HCT116 (cell line): Measurements from ENCODE around the gene CLCF1. TPM values are rescaled to one million over a fixed set of nuclear protein-coding genes. Genes with fewer than 3 reads are reported as not detected.

ENCODE experiments used
- ATAC-seq: fragments of 200-7000 bp; cut with Tn5 transposase; 2 replicates; pipeline ENCODE4 v1.9.1; 2020; ENCODE audit warnings: mild to moderate bottlenecking, moderate library complexity
- BruUV-seq: library from RNA; stranded (reverse); fragments of 400-500 nt; replicated peaks from 2 replicates; lab custom pipeline; 2021; lab: Mats Ljungman, UMichigan
- CTCF ChIA-PET: fragments of 300-600 bp; sonication (Branson Sonifier 250); formaldehyde crosslinking; loops from one replicate; lab custom pipeline; 2021; ENCODE audit warnings: antibody characterized with exemption; lab: Charles Lee
- POLR2A ChIA-PET: fragments of 300-600, 350-600 bp; sonication (Branson Sonifier 250); formaldehyde crosslinking; loops from one replicate; lab custom pipeline; 2021; ENCODE audit warnings: antibody characterized with exemption; lab: Charles Lee
- RAD21 ChIA-PET, 2 experiments: fragments of 300-600 bp; sonication (Branson Sonifier 250); formaldehyde crosslinking; loops; one replicate each; lab custom pipeline; 2023; ENCODE audit warnings: low total read pairs in 2 of 2; ENCODE audit not compliant: uncharacterized antibody in 2 of 2, unreplicated experiment in 2 of 2, low non-redundant PET in 1 of 2; lab: Charles Lee
- DNase-seq: peaks from one replicate; pipeline ENCODE4 v3.0.0-alpha.2; 2010; ENCODE audit warnings: low read depth, low spot score
- H2AFZ ChIP-seq: fragments of 200-600 bp; shearing (Covaris generic), sonication (generic); 2 replicates; pipeline ENCODE4 v1.6.1; 2017; ENCODE audit warnings: low read depth, mixed run types, mixed read lengths, antibody characterized with exemption, low read length; ENCODE audit not compliant: poor library complexity, severe bottlenecking
- H3K27ac ChIP-seq: 2 replicates; pipeline ENCODE4 v1.5.1; 2012; ENCODE audit warnings: low read depth, low read length
- H3K27me3 ChIP-seq: fragments of 200-600 bp; sonication (generic); 2 replicates; pipeline ENCODE4 v1.6.1; 2016; ENCODE audit warnings: mixed run types, low read length, mixed read lengths; ENCODE audit not compliant: insufficient read depth
- H3K36me3 ChIP-seq, 2 experiments: fragments of 200-500 bp in 1 of 2; fragments of 200-600 bp in 1 of 2; sonication (Bioruptor generic) in 1 of 2; sonication (generic) in 1 of 2; 2 replicates each; pipeline versions ENCODE4 v1.5.1 to v1.6.1; 2014 to 2016; ENCODE audit warnings: low read length in 2 of 2, inconsistent platforms in 1 of 2, mixed read lengths in 1 of 2, mixed run types in 1 of 2; ENCODE audit not compliant: insufficient read depth in 2 of 2, control insufficient read depth in 1 of 2
- H3K4me1 ChIP-seq, 2 experiments: fragments of 200-600 bp in 1 of 2; sonication (generic) in 1 of 2; 2 replicates each; pipeline versions ENCODE4 v1.5.1 to v1.6.1; 2012 to 2017; ENCODE audit warnings: low read length in 2 of 2, inconsistent platforms in 1 of 2, mild to moderate bottlenecking in 1 of 2, mixed read lengths in 1 of 2, mixed run types in 1 of 2, moderate library complexity in 1 of 2; ENCODE audit not compliant: insufficient read depth in 2 of 2, control insufficient read depth in 1 of 2
- H3K4me2 ChIP-seq: fragments of 200-600 bp; sonication (generic); 2 replicates; pipeline ENCODE4 v1.6.1; 2017; ENCODE audit warnings: mixed run types, low read length, mixed read lengths
- H3K4me3 ChIP-seq, 2 experiments: fragments of 200-600 bp in 1 of 2; sonication (generic) in 1 of 2; replicated peaks in 1 of 2; 2 replicates each; pipeline ENCODE4 v1.5.1; 2011 to 2016; ENCODE audit warnings: low read length in 2 of 2, control low read depth in 1 of 2, low read depth in 1 of 2, mild to moderate bottlenecking in 1 of 2, mixed read lengths in 1 of 2, mixed run types in 1 of 2
- H3K79me2 ChIP-seq: fragments of 200-600 bp; sonication (generic); 2 replicates; pipeline ENCODE4 v1.6.1; 2017; ENCODE audit warnings: mild to moderate bottlenecking, mixed run types, low read length, moderate library complexity, mixed read lengths; ENCODE audit not compliant: insufficient read depth
- H3K9ac ChIP-seq: fragments of 200-600 bp; sonication (generic); 2 replicates; pipeline ENCODE4 v1.6.1; 2016; ENCODE audit warnings: low read length, mixed read lengths
- H3K9me2 ChIP-seq: fragments of 200-600 bp; sonication (generic), shearing (Covaris generic); 2 replicates; pipeline ENCODE4 v1.6.1; 2017; ENCODE audit warnings: mixed run types, mild to moderate bottlenecking, moderate library complexity; ENCODE audit not compliant: insufficient read depth
- H3K9me3 ChIP-seq, 2 experiments: fragments of 200-500 bp in 1 of 2; fragments of 200-600 bp in 1 of 2; sonication (Bioruptor generic) in 1 of 2; sonication (generic) in 1 of 2; 2 replicates each; pipeline ENCODE4 v1.6.1; 2014 to 2017; ENCODE audit warnings: low read length in 2 of 2, mixed read lengths in 2 of 2, inconsistent platforms in 1 of 2, low read depth in 1 of 2, mild to moderate bottlenecking in 1 of 2, mixed run types in 1 of 2, moderate library complexity in 1 of 2; ENCODE audit not compliant: control insufficient read depth in 1 of 2, insufficient read depth in 1 of 2
- H4K20me1 ChIP-seq: fragments of 200-600 bp; sonication (generic), shearing (Covaris generic); 2 replicates; pipeline ENCODE4 v1.6.1; 2017; ENCODE audit warnings: mixed run types, mild to moderate bottlenecking, moderate library complexity; ENCODE audit not compliant: insufficient read depth
- CBX3 ChIP-seq: IDR thresholded peaks from 2 replicates; pipeline ENCODE4 v1.6.1; 2012; ENCODE audit warnings: low read depth
- CEBPB ChIP-seq: IDR thresholded peaks from 2 replicates; pipeline ENCODE4 v1.6.1; 2012; ENCODE audit warnings: low read depth
- EZH2phosphoT487 ChIP-seq: fragments of 200-600 bp; IDR thresholded peaks from 2 replicates; pipeline ENCODE4 v1.6.1; 2018; ENCODE audit warnings: antibody characterized with exemption, borderline replicate concordance
- FOSL1 ChIP-seq: IDR thresholded peaks from 2 replicates; pipeline ENCODE4 v1.6.1; 2012; ENCODE audit warnings: low read depth
- JUND ChIP-seq: IDR thresholded peaks from 2 replicates; pipeline ENCODE4 v1.6.1; 2012
- POLR2A ChIP-seq: IDR thresholded peaks from 2 replicates; pipeline ENCODE4 v1.7.0; 2011; ENCODE audit warnings: borderline replicate concordance; ENCODE audit not compliant: insufficient read depth, insufficient read length; ENCODE audit errors: extremely low read depth
- POLR2AphosphoS5 ChIP-seq: IDR thresholded peaks from 2 replicates; pipeline ENCODE4 v1.6.1; 2011; ENCODE audit warnings: mild to moderate bottlenecking, low read depth, low read length, moderate library complexity
- RAD21 ChIP-seq: IDR thresholded peaks from 2 replicates; pipeline ENCODE4 v1.6.1; 2012; ENCODE audit warnings: low read depth, mild to moderate bottlenecking
- SIN3A ChIP-seq: IDR thresholded peaks from 2 replicates; pipeline ENCODE4 v1.6.1; 2012; ENCODE audit warnings: low read depth
- SP1 ChIP-seq: IDR thresholded peaks from 2 replicates; pipeline ENCODE4 v1.6.1; 2012; ENCODE audit warnings: low read depth
- TCF7L2 ChIP-seq: IDR thresholded peaks from 2 replicates; pipeline ENCODE4 v1.7.0; 2011; ENCODE audit warnings: borderline replicate concordance, inconsistent platforms; ENCODE audit not compliant: insufficient read depth, insufficient read length; ENCODE audit errors: extremely low read depth
- YY1 ChIP-seq: IDR thresholded peaks from 2 replicates; pipeline ENCODE4 v1.6.1; 2011; ENCODE audit warnings: low read length, low read depth, moderate library complexity, mild to moderate bottlenecking; ENCODE audit not compliant: insufficient replicate concordance; ENCODE audit errors: extremely low read depth
- intact Hi-C: fragments of 100-400 bp; cut with micrococcal nuclease; formaldehyde crosslinking; loops from 2 replicates; pipeline ENCODE4 v1.10.0; 2022
- total RNA-seq: library from RNA; stranded (reverse); gene quantifications from one replicate; pipeline ENCODE4 v1.2.1, GENCODE V29; 2021; ENCODE audit not compliant: unreplicated experiment
- TF ChIP-seq, protein P1 (sequence below): IDR thresholded peaks from 2 replicates; pipeline ENCODE4 v1.6.1; 2012
- TF ChIP-seq, protein P2 (sequence below), 3 experiments: fragments of 200-600 bp in 1 of 3; sonication (generic) in 1 of 3; IDR thresholded peaks in 2 of 3; conservative IDR thresholded peaks in 1 of 3; 2 replicates each; pipeline ENCODE4 v1.5.1; 2012 to 2017; ENCODE audit warnings: low read depth in 2 of 3, low read length in 2 of 3, antibody characterized with exemption in 1 of 3, borderline replicate concordance in 1 of 3, control low read depth in 1 of 3, mild to moderate bottlenecking in 1 of 3, mixed read lengths in 1 of 3, mixed run types in 1 of 3, moderate library complexity in 1 of 3; ENCODE audit not compliant: insufficient read depth in 1 of 3
- TF ChIP-seq, protein P3 (sequence below): IDR thresholded peaks from 2 replicates; pipeline ENCODE4 v1.6.1; 2011; ENCODE audit warnings: mild to moderate bottlenecking, low read length, moderate library complexity; ENCODE audit not compliant: insufficient replicate concordance; ENCODE audit errors: extremely low read depth
- TF ChIP-seq, protein P4 (sequence below): IDR thresholded peaks from 2 replicates; pipeline ENCODE4 v1.6.1; 2012
- TF ChIP-seq, protein P5 (sequence below): IDR thresholded peaks from 2 replicates; pipeline ENCODE4 v1.6.1; 2012; ENCODE audit warnings: low read depth

The CLCF1 gene
- total RNA-seq, 1 experiment from 2014 or later = 12.2 TPM

DNA sequence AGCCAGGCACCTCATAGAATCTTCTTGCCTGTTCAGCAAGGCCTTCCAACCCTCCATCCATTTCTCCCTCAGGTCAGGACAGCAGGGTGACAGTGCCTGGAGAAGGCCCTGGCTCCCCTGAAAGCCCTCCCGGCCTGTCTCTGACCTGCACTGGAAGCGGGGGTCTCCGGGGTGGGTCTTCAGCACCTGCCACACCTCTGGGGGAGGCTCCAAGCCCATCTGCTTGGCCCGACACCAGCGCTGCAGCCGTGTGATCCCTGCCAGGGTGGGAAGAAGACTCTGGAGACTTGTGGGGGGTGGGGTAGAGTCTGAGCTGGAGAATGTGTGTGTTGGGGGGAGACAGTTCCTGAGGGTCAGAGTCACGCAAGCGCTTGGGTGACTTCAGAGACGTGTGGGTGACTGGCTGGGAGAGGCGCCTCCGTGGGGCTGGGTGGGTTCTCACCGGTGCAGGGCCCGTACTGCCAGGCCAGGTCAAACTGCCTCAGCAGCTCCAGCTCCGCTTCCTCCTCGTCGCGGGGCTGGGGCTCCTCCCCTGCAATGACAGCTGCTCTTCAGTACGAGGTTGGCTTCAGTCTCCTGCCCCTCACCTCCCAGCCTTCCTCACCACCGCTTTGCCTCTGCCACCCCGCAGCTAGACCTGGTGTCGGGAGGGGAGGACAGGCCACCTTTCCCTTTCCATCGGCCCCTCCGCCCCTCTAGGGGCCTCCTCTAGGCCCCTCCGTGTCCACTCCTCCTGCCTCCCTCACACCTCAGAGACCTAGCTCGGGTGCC, 20.7 kb downstream of the CLCF1 start:
- Histone ChIP-seq H3K4me3 (peak overlapping the region; percentile 79 to 86), H3K27me3 (no peaks in the 10 kb centered on the region), H3K9me3 (no peaks in the 10 kb centered on the region), H4K20me1 (no peaks in the 10 kb centered on the region), H3K9ac (peak overlapping the region; percentile 84)
- POLR2A ChIA-PET = interaction anchor here (0.9 to 8.1 kb wide), 5 partner anchors 7 to 50 kb away, joined by 3 to 210 read pairs (median 3); partner anchors contain the start of genes CLCF1 and RAD9A
- ATAC-seq = peak; percentile 4
- BruUV-seq = TSS peak; percentile 81
- TF ChIP-seq, protein P1, sequence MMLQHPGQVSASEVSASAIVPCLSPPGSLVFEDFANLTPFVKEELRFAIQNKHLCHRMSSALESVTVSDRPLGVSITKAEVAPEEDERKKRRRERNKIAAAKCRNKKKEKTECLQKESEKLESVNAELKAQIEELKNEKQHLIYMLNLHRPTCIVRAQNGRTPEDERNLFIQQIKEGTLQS = no peak
- TF ChIP-seq SP1 (no peak), JUND (no peak), POLR2A (no peak), RAD21 (no peak), TCF7L2 (no peak), SIN3A (no peak), YY1 (no peak), CEBPB (no peak), FOSL1 (no peak), EZH2phosphoT487 (no peak), CBX3 (no peak), POLR2AphosphoS5 (no peak)
- TF ChIP-seq, protein P2, sequence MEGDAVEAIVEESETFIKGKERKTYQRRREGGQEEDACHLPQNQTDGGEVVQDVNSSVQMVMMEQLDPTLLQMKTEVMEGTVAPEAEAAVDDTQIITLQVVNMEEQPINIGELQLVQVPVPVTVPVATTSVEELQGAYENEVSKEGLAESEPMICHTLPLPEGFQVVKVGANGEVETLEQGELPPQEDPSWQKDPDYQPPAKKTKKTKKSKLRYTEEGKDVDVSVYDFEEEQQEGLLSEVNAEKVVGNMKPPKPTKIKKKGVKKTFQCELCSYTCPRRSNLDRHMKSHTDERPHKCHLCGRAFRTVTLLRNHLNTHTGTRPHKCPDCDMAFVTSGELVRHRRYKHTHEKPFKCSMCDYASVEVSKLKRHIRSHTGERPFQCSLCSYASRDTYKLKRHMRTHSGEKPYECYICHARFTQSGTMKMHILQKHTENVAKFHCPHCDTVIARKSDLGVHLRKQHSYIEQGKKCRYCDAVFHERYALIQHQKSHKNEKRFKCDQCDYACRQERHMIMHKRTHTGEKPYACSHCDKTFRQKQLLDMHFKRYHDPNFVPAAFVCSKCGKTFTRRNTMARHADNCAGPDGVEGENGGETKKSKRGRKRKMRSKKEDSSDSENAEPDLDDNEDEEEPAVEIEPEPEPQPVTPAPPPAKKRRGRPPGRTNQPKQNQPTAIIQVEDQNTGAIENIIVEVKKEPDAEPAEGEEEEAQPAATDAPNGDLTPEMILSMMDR (IDR thresholded peaks at IDR 0.05 in 2 of 3, conservative IDR thresholded peaks at IDR 0.05 in 1 of 3; ENCODE audit: borderline replicate concordance in 1 of 3, insufficient read depth in 1 of 3, low read depth in 2 of 3, low read length in 2 of 3) = no peak
- TF ChIP-seq, protein P3, sequence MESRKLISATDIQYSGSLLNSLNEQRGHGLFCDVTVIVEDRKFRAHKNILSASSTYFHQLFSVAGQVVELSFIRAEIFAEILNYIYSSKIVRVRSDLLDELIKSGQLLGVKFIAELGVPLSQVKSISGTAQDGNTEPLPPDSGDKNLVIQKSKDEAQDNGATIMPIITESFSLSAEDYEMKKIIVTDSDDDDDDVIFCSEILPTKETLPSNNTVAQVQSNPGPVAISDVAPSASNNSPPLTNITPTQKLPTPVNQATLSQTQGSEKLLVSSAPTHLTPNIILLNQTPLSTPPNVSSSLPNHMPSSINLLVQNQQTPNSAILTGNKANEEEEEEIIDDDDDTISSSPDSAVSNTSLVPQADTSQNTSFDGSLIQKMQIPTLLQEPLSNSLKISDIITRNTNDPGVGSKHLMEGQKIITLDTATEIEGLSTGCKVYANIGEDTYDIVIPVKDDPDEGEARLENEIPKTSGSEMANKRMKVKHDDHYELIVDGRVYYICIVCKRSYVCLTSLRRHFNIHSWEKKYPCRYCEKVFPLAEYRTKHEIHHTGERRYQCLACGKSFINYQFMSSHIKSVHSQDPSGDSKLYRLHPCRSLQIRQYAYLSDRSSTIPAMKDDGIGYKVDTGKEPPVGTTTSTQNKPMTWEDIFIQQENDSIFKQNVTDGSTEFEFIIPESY = no peak
- TF ChIP-seq, protein P4, sequence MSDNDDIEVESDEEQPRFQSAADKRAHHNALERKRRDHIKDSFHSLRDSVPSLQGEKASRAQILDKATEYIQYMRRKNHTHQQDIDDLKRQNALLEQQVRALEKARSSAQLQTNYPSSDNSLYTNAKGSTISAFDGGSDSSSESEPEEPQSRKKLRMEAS = no peak
- TF ChIP-seq, protein P5, sequence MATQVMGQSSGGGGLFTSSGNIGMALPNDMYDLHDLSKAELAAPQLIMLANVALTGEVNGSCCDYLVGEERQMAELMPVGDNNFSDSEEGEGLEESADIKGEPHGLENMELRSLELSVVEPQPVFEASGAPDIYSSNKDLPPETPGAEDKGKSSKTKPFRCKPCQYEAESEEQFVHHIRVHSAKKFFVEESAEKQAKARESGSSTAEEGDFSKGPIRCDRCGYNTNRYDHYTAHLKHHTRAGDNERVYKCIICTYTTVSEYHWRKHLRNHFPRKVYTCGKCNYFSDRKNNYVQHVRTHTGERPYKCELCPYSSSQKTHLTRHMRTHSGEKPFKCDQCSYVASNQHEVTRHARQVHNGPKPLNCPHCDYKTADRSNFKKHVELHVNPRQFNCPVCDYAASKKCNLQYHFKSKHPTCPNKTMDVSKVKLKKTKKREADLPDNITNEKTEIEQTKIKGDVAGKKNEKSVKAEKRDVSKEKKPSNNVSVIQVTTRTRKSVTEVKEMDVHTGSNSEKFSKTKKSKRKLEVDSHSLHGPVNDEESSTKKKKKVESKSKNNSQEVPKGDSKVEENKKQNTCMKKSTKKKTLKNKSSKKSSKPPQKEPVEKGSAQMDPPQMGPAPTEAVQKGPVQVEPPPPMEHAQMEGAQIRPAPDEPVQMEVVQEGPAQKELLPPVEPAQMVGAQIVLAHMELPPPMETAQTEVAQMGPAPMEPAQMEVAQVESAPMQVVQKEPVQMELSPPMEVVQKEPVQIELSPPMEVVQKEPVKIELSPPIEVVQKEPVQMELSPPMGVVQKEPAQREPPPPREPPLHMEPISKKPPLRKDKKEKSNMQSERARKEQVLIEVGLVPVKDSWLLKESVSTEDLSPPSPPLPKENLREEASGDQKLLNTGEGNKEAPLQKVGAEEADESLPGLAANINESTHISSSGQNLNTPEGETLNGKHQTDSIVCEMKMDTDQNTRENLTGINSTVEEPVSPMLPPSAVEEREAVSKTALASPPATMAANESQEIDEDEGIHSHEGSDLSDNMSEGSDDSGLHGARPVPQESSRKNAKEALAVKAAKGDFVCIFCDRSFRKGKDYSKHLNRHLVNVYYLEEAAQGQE = no peak
- TF ChIP-seq, all 23 proteins: peak for 0
- ChIA-PET CTCF (interaction anchor here (0.6 to 16.6 kb wide), 7 partner anchors 7 to 185 kb away, joined by 4 to 456 read pairs (median 9); partner anchors contain the start of genes CLCF1 and PPP1CA), RAD21 (interaction anchor here (1.6 to 6.0 kb wide), 3 partner anchors 21 to 29 kb away, joined by 7 to 76 read pairs (median 20); partner anchors contain the start of gene CLCF1 (in 1 of the 2))
- Histone ChIP-seq H3K36me3 (no peaks in the 10 kb centered on the region), H3K4me2 (peak overlapping the region; percentile 93), H3K9me2 (no peaks in the 10 kb centered on the region), H3K4me1 (peaks cover 47 to 80% of the 10 kb centered on the region in 2 experiments), H3K79me2 (peaks cover 10% of the 10 kb centered on the region; the same call in 1 of the 2 replicates), H2AFZ (no peak overlapping the region), H3K27ac (peak overlapping the region; percentile 95)
- DNase-seq = no peak
- intact Hi-C loops = loop anchor here (5.0 kb wide), 1 partner anchor 115 kb away; the partner anchor contains the start of gene TMEM134
